GM21737 (cell line): ENCODE data around the gene ROCK2.

Experiments
- ATAC-seq: cut with Tn5 transposase; IDR thresholded peaks from one replicate; pipeline ENCODE4 v1.9.1; 2021; ENCODE audit warnings: mild to moderate bottlenecking, moderate library complexity; ENCODE audit not compliant: unreplicated experiment

The ROCK2 gene

DNA sequence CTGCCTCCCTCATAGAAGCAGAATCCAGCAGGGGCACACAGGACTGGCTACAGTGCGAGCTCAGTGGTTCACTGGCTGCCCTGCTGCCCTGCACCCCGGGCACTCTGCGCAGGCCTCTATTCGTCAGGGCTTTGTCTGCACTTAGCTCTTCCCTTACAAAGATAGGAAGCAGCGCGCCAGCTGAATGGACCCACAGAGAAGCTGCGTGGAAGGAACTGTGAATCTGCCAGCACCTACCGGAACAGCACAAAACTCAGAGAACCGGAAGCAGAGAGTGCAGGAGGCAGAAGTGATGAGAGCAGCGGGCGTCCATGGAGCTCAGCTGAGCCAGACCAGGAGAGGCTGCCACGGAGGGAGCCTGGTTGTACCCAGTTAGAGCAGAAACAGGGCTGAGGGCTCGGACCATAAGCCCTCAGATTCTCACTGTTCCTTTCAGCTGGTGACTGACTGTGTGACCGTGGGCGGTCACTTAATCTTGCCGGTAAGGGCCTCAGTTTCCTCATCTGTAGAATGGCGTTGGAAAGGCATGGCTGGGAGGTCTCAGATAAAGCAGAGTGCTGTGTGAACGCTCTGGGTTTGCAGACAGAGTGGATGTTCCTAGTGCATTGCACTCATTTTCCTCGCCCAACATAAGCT lies 212.3 kb downstream of the ROCK2 start:
- ATAC-seq, result no peak

DNA sequence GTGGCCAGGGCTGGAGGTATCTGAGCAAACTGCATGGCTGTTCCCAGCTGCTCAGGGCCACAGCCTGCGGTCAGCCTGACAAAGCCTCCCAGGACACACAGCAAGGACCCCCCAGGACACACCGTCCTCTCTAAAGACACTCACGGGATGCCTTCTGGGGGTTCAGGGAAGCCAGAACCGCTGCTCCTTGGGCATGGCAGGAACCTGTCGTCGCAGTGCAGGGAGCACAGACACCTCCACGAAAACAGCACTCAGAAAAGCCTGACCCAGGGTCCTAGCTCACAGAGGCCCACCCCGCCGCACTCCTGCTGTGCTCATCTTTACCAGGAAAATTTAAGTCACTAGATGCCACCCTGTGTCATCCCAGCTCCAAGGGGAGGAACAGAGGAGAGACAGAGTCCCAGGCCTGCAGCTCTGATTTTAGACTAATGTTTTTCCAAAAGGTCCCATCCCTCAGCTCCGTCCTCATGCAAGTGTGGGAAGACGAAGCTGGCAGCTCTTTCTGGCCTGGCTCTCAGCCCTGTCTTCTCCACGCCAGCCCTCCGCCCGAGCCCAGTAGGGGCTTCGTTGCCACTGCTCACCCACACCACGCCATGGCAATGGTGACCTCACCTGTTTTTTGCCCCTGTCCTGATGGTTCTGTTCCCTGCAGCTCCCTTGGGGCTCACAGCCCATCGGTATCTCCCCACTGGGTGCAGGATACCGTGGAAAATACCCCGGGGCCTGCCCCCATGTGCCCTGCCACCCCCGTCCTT lies 213.1 kb downstream of the ROCK2 start:
- no peak for ATAC-seq
